HG02798 (cell line): ENCODE measurements around the gene ISOC1.

Experiments
- ATAC-seq: cut with Tn5 transposase; IDR thresholded peaks from one replicate; pipeline ENCODE4 v1.9.1; 2021; ENCODE audit warnings: mild to moderate bottlenecking; ENCODE audit not compliant: unreplicated experiment, poor library complexity

Gene ISOC1

DNA sequence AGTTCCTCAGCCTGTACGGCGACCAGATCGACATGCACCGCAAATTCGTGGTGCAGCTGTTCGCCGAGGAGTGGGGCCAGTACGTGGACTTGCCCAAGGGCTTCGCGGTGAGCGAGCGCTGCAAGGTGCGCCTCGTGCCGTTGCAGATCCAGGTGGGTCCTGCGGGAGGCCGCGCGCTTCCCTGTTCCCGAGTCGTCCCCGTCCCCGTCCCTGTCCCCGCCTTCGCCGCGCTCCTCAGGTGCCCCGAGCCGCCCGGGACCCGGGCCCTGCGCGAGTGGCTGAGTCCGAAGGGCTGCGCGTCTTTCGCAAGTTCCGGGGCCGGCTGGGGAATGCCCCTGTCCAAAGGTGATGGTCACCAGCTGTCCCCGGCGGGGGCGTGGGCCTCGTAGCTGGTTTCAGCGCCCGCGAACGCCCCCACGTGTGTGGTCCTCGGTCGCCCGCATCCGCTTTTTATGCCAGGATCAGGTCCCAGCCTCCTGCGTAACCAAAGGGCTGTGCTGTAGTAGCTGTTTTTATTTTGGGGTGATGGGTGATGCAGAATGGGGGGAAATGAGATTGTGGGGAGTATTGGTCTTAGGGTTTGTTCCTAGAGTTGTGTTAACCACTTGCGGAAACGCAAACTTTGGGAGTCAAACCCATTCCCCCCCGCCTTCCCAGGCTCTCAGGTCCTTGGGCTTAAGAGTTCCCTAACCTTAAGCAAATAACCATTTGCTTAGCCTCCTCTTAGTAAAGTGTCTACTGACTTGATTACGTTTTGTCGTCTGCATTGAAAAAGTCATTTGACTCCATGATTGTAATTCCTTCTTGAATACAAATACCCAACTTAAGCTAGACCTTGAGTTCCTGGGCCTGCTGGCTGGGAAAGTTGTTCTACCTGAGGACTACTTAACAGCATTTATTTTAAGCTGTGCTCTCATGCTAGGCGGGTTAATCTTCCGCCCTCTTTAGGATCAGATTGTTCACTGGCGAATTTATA is 663 bp downstream of the ISOC1 start:
- peak; percentile 56 for ATAC-seq

DNA sequence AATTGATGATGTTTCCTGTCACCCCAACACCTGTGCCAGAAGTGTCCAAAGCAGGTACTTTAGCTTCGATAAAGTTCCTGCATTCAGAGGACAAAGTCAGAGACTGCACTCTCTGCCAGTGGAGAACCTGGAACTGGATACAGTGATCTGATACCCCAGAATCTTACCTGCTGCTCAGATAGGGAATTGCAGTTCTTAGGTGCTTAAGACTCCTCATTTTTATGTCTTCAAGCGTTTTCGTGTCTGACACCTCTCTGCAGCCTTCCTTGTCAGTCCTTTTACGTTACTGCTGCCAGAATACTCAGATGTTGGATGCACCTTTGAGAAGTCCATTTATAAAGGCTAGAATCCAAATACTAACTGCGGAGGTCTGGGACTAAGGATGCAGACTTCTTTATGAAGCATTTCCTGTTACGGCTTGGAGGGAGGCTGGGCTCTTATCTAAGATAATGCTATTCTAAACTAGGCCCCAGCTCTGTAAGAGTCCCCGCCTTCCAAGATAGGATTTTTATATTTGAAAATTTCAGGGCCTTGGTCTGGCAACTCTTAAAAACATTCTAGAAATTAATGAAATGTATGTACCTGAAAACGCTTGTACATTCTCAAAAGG is 1.9 kb downstream of the ISOC1 start:
- ATAC-seq = no peak

DNA sequence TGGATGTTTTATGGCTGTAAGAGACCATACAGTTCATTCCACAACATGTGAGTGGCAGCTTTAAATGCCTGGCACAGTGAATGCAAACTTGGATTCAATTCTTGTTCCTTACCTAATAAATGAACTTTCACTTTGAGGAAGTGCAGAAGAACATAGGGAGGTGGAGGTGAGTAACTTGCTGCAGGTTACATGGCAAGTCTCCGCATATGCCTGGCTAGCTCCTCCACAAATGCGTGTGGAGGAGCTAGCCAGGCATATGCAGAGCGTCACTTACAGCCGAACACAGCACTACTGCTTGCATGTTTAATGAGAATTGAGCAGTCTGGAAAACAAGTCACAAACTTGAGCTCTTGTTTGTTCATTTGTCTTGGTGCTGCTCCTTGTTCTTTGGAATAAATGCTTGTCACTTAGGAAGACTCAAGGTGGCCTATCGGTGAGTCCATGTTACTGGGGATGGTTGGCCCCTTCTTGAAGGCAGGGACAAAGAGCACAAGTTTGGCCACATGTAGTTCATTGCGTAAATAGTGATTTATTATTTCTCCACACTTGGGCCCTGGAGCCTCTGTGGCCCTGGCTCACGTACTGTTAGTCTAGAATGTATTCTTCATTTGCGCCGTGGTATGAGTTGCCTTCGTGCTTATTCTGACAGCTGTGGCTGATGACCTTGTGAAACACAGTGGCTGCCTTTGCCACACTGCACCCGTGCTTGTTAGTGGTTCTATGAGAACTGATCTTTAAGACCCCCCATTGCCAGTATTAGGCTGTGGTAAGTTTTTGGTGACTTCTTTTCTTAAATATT is 3.1 kb downstream of the ISOC1 start:
- no peak for ATAC-seq

DNA sequence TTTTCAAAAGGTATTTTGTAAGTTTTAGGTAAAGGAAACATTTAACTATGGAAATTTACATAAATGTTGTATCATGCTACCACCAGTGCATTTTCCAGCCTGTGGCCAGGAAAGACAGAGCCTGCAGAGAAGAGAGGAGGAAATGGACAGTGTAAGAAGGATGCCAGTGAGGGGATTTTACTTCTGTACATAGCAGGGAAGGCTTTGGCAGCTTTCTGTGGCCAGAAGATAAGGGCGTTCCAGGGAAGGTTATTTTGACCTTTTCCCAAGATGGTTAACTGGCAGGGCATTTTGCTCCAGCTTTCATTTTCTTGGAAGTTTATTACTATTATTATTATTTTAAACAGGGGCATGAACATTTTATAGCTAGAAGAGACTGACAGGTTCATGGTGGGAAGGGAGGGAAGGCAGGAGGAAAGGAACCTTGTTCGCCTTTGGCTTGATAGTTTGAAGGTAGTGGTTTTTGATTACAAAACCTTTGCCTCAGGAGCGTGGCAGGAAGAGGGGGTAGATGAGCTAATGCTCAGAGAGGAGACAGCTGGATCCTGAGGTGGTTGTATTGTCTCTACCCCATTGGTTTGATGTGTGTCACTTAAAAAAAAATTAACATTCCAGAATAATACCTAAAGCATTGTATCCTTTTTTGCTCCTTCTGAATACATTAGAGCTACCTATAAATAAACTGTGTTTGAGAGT is 4.1 kb downstream of the ISOC1 start:
- ATAC-seq = no peak

DNA sequence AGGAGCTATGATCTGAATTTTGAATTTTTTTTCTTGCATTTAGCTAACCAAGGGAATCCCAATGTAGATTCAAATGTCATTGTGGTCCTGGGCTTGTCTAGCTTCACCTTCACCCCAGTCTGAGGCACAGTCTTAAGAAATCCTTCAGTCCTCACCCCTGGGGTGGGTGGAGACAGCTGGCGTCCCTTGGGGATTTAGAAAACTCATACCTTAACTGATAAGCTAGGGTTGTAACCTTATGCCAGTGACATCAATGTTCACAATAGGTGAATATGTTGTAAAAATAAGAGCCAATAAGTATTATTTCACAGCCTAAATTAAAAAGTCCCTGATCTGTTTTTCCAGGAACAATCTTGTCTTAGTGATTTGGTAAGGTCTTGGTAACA is 4.6 kb downstream of the ISOC1 start:
- no peak for ATAC-seq

DNA sequence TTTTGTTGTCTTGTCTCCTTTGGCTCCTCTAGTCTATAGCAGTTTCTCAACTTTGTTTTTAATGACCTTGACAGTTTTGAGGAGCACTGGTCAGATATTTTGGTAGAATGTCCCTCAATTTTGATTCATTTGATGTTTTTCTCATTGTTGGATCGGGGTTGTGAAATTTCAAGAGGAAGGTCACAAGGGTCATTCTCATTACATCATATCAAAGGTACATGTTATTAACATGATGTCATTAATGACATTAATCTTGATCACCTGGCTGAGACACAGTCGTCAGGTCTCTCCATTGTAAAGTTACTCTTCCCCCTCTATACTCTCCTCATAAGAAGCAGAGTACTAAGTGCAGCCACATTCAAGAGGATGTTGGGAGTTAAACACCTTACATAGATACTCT is 7.2 kb downstream of the ISOC1 start:
- ATAC-seq = no peak

DNA sequence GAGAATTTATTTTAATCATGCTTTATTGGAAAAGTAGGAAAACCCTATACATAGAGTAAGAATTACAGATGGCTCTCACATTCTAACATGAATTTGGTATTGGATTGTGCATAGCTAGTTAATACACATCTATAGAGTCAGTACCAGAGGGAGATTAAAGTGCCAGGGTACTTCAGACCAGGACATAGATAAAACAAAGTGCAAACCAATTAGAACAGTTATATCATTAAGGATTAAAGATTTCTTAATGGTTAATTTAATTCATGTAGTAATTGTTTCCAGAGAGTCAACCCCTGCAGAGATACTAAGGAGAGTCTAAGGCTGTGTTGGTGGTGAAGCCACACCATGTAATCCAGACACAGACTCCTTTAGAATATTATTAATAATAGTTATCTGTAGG is 8.8 kb downstream of the ISOC1 start:
- no peak for ATAC-seq

DNA sequence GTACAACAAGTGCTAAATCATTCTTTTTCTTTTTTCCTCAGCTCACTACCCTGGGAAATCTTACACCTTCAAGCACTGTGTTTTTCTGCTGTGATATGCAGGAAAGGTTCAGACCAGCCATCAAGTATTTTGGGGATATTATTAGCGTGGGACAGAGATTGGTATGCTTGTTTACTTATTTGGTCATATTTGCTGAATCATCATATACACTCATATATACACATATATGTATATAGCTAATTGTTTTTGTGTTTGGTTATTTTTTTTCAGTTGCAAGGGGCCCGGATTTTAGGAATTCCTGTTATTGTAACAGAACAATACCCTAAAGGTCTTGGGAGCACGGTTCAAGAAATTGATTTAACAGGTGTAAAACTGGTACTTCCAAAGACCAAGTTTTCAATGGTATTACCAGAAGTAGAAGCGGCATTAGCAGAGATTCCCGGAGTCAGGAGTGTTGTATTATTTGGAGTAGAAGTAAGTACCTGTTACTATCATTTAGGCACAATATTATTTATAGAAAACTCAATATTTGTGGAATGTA is 10.4 kb downstream of the ISOC1 start:
- no peak for ATAC-seq

DNA sequence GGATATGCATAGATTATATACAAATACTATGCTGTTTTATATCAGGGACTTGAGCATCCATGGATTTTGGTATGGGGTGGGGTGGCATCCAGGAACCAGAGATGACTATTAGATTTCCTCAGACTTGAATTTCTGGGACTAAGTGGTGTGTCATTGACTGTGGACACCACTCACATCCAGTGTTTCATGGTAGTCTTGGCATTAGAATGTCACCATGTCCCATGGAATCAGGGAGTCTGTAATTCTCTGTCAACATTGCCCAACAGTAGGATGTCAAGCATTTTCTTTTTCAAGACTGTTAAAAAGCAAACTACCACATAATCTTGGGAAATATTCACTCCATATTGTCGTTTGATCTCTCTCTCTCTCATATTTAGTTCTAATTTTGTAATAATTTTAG is 13.1 kb downstream of the ISOC1 start:
- no peak for ATAC-seq

DNA sequence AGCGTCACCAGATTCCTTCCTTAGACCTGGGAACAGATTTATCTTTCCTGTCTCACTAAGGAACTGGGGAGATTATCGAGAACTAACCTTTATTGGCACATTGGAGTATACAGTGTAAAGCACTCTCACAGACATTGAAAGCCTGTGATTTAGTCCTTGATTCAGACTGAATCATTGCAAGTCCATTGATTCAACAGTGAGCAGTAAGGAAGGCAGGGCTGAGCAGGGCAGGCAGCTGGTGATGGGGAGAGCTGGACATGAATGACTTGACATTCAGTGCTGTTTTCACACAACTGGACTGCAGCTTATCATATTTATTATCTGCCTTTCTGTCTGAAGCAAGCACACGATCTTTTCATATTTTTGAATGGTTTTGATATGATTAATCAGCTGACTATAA is 16.2 kb downstream of the ISOC1 start:
- no peak for ATAC-seq

DNA sequence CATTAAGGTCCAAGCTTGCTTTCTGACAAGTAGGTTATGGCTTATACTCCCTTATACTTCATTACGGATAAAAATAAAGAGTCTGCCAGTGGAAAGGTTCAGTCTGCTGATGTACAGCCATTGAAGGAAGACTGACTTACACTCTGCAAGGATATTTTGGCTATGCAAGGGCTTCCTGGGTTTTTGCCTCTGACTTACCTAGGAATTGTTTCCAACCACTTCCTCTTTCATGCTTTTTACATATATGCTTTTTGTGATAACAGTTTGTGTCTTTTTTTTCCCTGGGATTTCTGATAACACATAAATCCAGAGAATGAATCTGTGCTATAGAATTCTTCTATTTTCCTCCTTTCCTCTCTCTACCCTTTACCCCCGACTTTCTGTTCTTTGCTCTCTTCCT is 16.8 kb downstream of the ISOC1 start:
- ATAC-seq = no peak

DNA sequence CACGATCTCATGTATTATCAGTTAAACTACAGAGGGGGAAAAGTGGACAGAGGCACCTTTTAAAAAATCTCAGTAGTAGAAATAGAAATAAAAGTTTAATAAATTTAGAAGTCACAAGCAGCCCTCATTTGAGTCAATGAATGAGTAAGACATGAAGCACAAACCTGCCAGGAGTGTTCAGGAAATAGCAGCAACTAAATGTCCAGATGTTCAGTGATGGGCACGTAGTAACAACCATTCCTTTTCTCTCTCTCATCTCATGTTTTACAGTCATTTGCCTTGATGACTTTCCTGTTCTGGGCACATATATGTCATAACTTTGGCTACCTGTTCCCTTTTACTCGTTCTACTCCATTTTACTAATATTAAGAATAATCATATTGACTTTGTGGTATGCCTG is 17.7 kb downstream of the ISOC1 start:
- no peak for ATAC-seq

DNA sequence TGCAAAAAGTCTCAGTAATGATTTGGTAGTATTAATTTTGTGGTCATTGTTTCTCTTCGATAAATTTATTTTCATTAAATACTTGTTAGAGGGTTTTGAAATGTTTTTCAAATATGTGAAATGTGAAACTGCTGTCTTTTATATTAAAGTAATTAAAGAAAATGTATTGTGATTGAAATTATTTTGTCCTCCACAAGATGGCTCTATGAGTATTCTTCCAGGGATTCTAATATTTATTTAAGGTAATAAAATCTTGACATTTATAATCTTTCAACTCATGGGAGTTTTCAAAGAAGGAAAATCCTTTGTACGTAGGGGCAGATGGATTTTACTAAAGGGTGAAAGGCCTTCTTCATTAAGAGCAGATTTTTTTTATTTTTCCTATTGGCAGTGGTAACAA is 19.3 kb downstream of the ISOC1 start:
- no peak for ATAC-seq

DNA sequence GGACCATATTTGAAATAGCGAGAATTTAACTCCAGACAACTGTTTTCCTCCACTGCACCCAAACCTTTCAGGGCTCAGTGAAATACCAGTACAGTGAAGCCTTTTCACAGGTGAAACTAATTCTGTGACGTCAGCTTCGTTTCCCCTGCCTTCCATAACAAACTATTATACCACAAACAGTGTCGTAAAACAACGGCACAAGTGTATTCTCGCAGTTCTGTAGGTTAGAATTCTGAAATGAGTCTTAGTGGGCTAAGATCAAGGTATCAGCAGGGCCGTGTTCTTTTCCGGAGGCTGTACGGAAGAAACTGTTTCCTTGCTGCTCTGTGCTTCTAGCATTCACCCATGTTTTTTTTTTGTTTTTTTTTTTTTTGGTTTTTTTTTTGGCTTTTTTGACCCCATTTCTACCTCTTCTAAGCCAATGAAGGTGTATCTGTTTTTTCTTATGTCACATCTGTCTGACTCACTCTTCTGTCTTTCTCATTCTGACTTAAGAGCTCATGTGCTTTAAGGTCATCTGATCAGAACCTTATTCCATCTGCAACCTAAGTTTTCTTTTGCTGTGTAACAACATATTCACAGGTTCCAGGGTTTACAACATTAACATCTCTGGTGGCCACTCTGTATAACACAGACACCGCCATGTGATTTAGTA is 20.1 kb downstream of the ISOC1 start:
- ATAC-seq = no peak

DNA sequence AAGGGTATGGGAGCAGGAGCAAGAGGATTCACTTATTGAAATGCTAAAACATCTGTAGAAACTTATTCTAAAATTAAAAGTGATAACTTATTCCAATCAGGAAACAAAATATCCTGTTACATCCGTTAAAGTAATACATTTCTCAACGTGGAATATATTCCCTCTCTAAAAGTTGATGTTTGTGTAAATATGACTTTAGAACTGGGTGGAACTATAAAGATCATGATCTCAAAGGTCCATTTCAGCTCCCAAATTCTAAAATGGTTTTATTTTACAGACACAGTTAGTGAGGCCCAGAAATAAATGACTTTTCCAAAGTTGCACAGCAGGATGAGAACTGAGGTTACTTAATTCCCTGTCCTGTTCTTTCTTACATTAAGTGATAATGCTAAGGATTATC is 21.1 kb downstream of the ISOC1 start:
- no peak for ATAC-seq

DNA sequence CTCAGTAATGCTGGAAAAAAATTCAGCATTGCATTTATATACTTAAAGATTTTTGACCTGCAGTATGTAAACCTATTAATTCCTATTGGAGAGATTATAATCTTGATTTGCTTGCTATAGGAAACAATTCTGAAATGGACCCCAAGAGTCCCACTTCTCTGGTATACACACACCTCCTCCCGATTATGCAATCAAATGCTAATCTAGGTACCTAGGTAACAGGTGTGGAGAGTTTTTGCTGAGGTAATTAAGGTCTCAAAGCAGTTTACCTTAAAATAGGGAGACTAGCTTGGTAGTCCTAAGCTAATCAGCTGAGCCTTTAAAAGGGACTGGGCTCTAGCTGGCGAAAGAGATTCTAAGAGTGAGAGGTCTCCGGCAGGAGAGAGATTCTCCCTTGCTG is 22.2 kb downstream of the ISOC1 start:
- no peak for ATAC-seq

DNA sequence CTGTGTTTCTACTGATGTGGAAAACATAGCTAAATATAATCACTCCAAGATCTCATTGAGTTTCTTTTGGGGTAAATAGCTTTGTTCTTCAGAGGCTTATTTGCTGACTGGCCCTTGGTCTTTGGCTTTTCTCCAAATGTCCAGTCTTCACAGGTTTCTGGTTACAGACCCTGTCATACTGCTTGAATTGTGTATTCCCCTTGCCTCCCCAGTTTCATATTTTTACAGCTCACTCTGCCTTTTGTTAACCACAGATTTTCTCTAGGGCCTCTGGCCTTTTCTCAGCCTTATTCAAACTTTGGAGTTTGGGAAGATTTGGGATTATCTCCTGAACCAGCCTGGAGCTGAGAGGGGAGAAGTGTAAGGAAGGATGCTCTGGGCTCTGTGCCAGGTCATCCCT is 23.9 kb downstream of the ISOC1 start:
- no peak for ATAC-seq

DNA sequence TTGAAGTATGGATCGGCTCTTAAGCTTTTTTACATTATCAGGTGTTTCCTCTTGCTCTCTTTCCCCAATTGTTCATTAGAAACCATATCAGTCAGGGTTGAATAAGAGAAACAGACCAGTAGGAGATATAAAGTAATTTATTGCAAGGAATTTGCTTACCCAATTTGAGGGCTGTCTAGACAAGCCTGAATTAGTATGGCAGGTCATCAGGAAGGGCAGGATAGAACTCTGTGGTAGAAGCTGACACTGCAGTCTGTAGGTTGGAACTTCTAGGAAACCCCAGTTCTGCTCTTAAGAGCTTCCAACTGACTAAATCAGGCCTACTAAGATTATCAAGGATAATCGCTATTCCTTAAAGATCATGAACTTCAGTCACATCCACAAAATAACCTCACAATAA is 24.3 kb downstream of the ISOC1 start:
- no peak for ATAC-seq

DNA sequence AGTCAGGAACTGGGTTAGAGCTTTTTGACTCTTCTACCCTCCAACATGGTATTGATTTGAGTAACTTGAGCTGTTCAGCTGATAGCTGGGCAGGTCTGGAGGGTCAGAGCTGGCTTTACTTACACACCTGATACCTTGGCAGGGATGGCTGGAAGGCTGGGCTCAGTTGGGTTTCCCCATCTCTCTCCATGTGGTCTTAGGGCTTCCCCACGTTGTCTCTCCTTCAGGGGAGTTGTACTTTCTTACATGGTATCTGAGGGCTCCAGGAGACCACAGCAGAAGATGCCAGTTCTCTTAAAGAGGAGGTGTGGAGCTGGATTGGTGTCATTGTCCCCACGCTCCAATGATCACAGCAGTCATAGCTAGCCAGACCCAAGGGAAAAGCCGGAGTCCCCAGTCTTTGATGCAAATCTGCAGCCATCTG is 25.6 kb downstream of the ISOC1 start:
- peak; percentile 75 for ATAC-seq

DNA sequence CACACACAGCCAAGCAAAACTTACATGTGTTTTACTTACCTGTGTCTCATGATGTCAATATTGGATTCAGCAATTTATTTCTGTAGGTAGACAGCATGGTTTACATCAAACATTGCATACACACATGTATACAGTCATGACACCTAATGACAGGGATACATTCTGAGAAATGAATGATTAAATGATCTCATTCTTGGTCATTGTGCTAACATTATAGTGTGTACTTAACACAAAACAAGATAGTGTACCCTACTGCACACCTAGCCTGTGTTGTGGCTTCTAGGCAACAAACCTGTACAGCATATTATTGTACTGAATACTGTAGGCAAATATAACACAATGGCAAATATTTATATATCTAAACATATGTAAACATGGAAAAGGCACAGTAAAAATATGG is 28.0 kb downstream of the ISOC1 start:
- ATAC-seq = no peak
